ENCODE measurements around the gene ZNF440.

- TF ChIP-seq CTCF (conservative IDR thresholded peaks at IDR 0.05; ENCODE audit: low read depth, low read length), result no peak
- TF ChIP-seq EZH2phosphoT487 (IDR thresholded peaks at IDR 0.05; ENCODE audit: borderline replicate concordance, low read length), result no peak
- TF ChIP-seq EZH2 (IDR thresholded peaks at IDR 0.05; ENCODE audit: low read length, unreplicated experiment), result no peak
Observed at GRCh38 chr19:11807099-11807380, 7.0 kb upstream of the ZNF440 start.

All from PC-3 (cell line).